Trophoblast cell (in vitro differentiated cells and primary cell): Measurements from ENCODE around the gene GADL1.
A peak's percentile ranks its signal among the peaks of the same experiment; 100 is the strongest.

Source experiments
- DNase-seq, 2 donors: peaks; one replicate each; pipeline ENCODE4 v3.0.0-alpha.2; 2016
- H2AFZ ChIP-seq: 2 replicates; pipeline ENCODE4 v1.6.1; 2013; ENCODE audit warnings: low read length, moderate library complexity, mild to moderate bottlenecking; ENCODE audit not compliant: insufficient read depth, poor library complexity
- H2AK5ac ChIP-seq: 2 replicates; pipeline ENCODE4 v1.6.1; 2013; ENCODE audit warnings: mild to moderate bottlenecking, low read length
- H2BK120ac ChIP-seq: 2 replicates; pipeline ENCODE4 v1.6.1; 2013; ENCODE audit warnings: low read length, mild to moderate bottlenecking, moderate library complexity; ENCODE audit not compliant: insufficient read depth, poor library complexity
- H2BK12ac ChIP-seq: 2 replicates; pipeline ENCODE4 v1.6.1; 2013; ENCODE audit warnings: mild to moderate bottlenecking, low read length, moderate library complexity
- H2BK5ac ChIP-seq: 2 replicates; pipeline ENCODE4 v1.6.1; 2013; ENCODE audit warnings: low read length, low read depth, moderate library complexity, mild to moderate bottlenecking; ENCODE audit not compliant: poor library complexity
- H3K14ac ChIP-seq: 2 replicates; pipeline ENCODE4 v1.6.1; 2013; ENCODE audit warnings: mild to moderate bottlenecking, low read length
- H3K18ac ChIP-seq: 2 replicates; pipeline ENCODE4 v1.6.1; 2013; ENCODE audit warnings: mild to moderate bottlenecking, low read length
- H3K23ac ChIP-seq: 2 replicates; pipeline ENCODE4 v1.6.1; 2013; ENCODE audit warnings: low read length
- H3K27ac ChIP-seq: 2 replicates; pipeline ENCODE4 v1.5.1; 2013; ENCODE audit warnings: low read depth, mild to moderate bottlenecking, inconsistent platforms, low read length, moderate library complexity
- H3K27me3 ChIP-seq: 2 replicates; pipeline ENCODE4 v1.6.1; 2013; ENCODE audit warnings: inconsistent platforms, mild to moderate bottlenecking, low read length, moderate library complexity; ENCODE audit not compliant: insufficient read depth
- H3K36me3 ChIP-seq, 2 experiments: 1 replicate in 1 of 2; 2 replicates in 1 of 2; pipeline ENCODE4 v1.6.1; 2013; ENCODE audit warnings: low read length in 2 of 2, mild to moderate bottlenecking in 2 of 2, moderate library complexity in 1 of 2; ENCODE audit not compliant: insufficient read depth in 2 of 2, control insufficient read depth in 1 of 2
- H3K4ac ChIP-seq: 2 replicates; pipeline ENCODE4 v1.6.1; 2013; ENCODE audit warnings: low read depth, mild to moderate bottlenecking, low read length, moderate library complexity
- H3K4me1 ChIP-seq, 2 experiments: 1 replicate in 1 of 2; 2 replicates in 1 of 2; pipeline ENCODE4 v1.6.1; 2013; ENCODE audit warnings: low read length in 2 of 2, mild to moderate bottlenecking in 2 of 2, moderate library complexity in 1 of 2; ENCODE audit not compliant: insufficient read depth in 2 of 2, control insufficient read depth in 1 of 2
- H3K4me2 ChIP-seq: 2 replicates; pipeline ENCODE4 v1.6.1; 2013; ENCODE audit warnings: inconsistent platforms, mild to moderate bottlenecking, low read length, moderate library complexity
- H3K4me3 ChIP-seq: 2 replicates; pipeline ENCODE4 v1.5.1; 2013; ENCODE audit warnings: mild to moderate bottlenecking, low read depth, low read length, inconsistent platforms
- H3K79me1 ChIP-seq: one replicate; pipeline ENCODE4 v1.6.1; 2013; ENCODE audit warnings: low read length
- H3K79me2 ChIP-seq: 2 replicates; pipeline ENCODE4 v1.6.1; 2013; ENCODE audit warnings: low read length, mild to moderate bottlenecking; ENCODE audit not compliant: control insufficient read depth, insufficient read depth, poor library complexity
- H3K9ac ChIP-seq: 2 replicates; pipeline ENCODE4 v1.6.1; 2013; ENCODE audit warnings: mild to moderate bottlenecking, low read length
- H3K9me3 ChIP-seq: 2 replicates; pipeline ENCODE4 v1.6.1; 2013; ENCODE audit warnings: low read depth, mild to moderate bottlenecking, control low read depth, inconsistent platforms, low read length; ENCODE audit not compliant: insufficient read depth
- H4K12ac ChIP-seq: 2 replicates; pipeline ENCODE4 v1.6.1; 2013; ENCODE audit warnings: low read depth, mild to moderate bottlenecking, low read length, moderate library complexity
- H4K8ac ChIP-seq: 2 replicates; pipeline ENCODE4 v1.6.1; 2013; ENCODE audit warnings: low read depth, mild to moderate bottlenecking, low read length, moderate library complexity
- H4K91ac ChIP-seq: one replicate; pipeline ENCODE4 v1.6.1; 2013; ENCODE audit warnings: low read depth, mild to moderate bottlenecking, low read length, moderate library complexity
- WGBS: extraction: QIAGEN DNeasy Blood & Tissue Kit; methylation state at CpG from one replicate; pipeline ENCODE4 v1.1.7; 2013; ENCODE audit warnings: missing lambda C conversion rate; ENCODE audit not compliant: insufficient read length, insufficient coverage; ENCODE audit errors: extremely low coverage; 5-methylcytosine and 5-hydroxymethylcytosine counted together

Gene GADL1

DNA sequence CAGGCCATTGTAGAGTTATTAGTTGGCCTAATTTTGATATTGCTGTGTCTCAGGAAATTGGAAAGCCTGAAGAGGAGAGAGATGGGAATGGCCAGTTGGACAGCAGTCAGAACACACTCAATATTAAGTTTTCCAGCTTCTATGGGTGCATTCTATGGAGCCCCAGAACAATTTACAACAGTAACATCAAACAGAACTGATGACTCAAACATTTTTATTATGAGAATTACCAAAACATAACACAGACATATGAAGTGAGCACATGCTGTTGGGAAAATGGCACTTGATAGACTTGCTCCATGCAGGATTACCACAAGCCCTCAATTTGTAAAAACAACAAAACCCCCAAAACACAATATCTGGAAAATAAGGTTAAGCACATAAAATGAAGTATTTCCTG, 104.3 kb downstream of the GADL1 start:
- no peak overlapping the region for H4K12ac ChIP-seq
- no peak overlapping the region for H3K4me3 ChIP-seq
- no peak overlapping the region for H3K9ac ChIP-seq

DNA sequence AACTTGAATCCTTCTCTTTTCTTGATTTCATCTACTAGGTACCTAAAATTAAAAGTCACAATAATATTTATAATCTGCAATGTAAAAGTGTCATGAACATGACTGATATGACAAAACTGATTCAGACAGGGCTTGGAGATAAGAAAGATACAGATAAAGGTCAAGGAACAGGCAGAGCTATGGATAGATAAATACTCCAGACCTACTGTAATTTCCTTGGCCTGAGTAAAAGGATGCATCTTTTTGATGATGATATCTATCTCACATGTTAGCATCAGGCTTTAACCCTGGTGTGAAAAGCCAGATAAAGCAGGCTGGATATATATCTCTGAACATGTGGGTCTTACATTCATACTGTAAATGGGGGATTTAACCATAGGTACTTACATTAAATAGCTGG, 108.1 kb downstream of the GADL1 start:
- Histone ChIP-seq H2AK5ac (no peak overlapping the region), H3K79me1 (no peaks in the 10 kb centered on the region), H3K4me2 (no peak overlapping the region), H3K23ac (no peak overlapping the region), H3K14ac (no peak overlapping the region), H2BK5ac (no peak overlapping the region), H4K12ac (no peak overlapping the region), H2BK12ac (no peak overlapping the region), H3K9ac (no peak overlapping the region), H4K91ac (no peak overlapping the region), H4K8ac (no peak overlapping the region), H3K36me3 (no peaks in the 10 kb centered on the region), H2AFZ (no peak overlapping the region), H3K4me1 (no peaks in the 10 kb centered on the region), H3K4me3 (no peak overlapping the region), H3K4ac (no peak overlapping the region), H3K79me2 (no peaks in the 10 kb centered on the region), H2BK120ac (no peak overlapping the region), H3K27ac (no peak overlapping the region), H3K18ac (no peak overlapping the region), H3K27me3 (no peaks in the 10 kb centered on the region), H3K9me3 (no peaks in the 10 kb centered on the region)
- no peak for DNase-seq

More for the DNA sequence above, 104.3 kb downstream of the GADL1 start:
- H3K23ac ChIP-seq = no peak overlapping the region
- H3K4ac ChIP-seq = no peak overlapping the region
- no peak overlapping the region for H2BK12ac ChIP-seq
- H4K8ac ChIP-seq = no peak overlapping the region
- no peaks in the 10 kb centered on the region for H3K27me3 ChIP-seq
- no peaks in the 10 kb centered on the region for H3K4me1 ChIP-seq
- no peak overlapping the region for H2AFZ ChIP-seq
- H3K18ac ChIP-seq = no peak overlapping the region
- H4K91ac ChIP-seq = no peak overlapping the region
- no peak for DNase-seq
- H3K4me2 ChIP-seq = no peak overlapping the region
- no peak overlapping the region for H3K27ac ChIP-seq
- H3K79me2 ChIP-seq = no peaks in the 10 kb centered on the region
- no peak overlapping the region for H3K14ac ChIP-seq
- no peak overlapping the region for H2BK120ac ChIP-seq
- H3K36me3 ChIP-seq = no peaks in the 10 kb centered on the region
- no peak overlapping the region for H2BK5ac ChIP-seq
- no peaks in the 10 kb centered on the region for H3K79me1 ChIP-seq
- H3K9me3 ChIP-seq = no peaks in the 10 kb centered on the region
- H2AK5ac ChIP-seq = no peak overlapping the region

GRCh38 chr3:30779686-30780287, 114.7 kb downstream of the GADL1 start:
- no peaks in the 10 kb centered on the region for H3K79me1 ChIP-seq
- no peak overlapping the region for H3K14ac ChIP-seq
- H2AFZ ChIP-seq = no peak overlapping the region
- no peak overlapping the region for H4K91ac ChIP-seq
- no peak overlapping the region for H3K4ac ChIP-seq
- H3K4me3 ChIP-seq = no peak overlapping the region
- no peak overlapping the region for H3K9ac ChIP-seq
- no peak overlapping the region for H3K18ac ChIP-seq
- H4K8ac ChIP-seq = no peak overlapping the region
- H3K4me2 ChIP-seq = no peak overlapping the region
- no peak overlapping the region for H4K12ac ChIP-seq
- H2AK5ac ChIP-seq = no peak overlapping the region
- no peaks in the 10 kb centered on the region for H3K4me1 ChIP-seq
- no peak overlapping the region for H2BK5ac ChIP-seq
- H2BK120ac ChIP-seq = no peak overlapping the region
- no peaks in the 10 kb centered on the region for H3K9me3 ChIP-seq
- H3K27me3 ChIP-seq = no peaks in the 10 kb centered on the region
- no peak overlapping the region for H3K27ac ChIP-seq
- no peaks in the 10 kb centered on the region for H3K79me2 ChIP-seq
- no peak overlapping the region for H3K23ac ChIP-seq
- no CpG with 5 or more reads among the region's 1 CpG for WGBS
- no peak overlapping the region for H2BK12ac ChIP-seq
- DNase-seq = peak; percentile 19 to 65
- H3K36me3 ChIP-seq = no peaks in the 10 kb centered on the region

- Histone ChIP-seq H3K79me1 (no peaks in the 10 kb centered on the region), H3K27me3 (no peaks in the 10 kb centered on the region), H3K4me1 (no peaks in the 10 kb centered on the region), H4K12ac (no peak overlapping the region), H3K9ac (no peak overlapping the region), H2BK120ac (no peak overlapping the region), H3K27ac (no peak overlapping the region), H2AK5ac (no peak overlapping the region), H3K4me3 (no peak overlapping the region), H4K91ac (no peak overlapping the region), H3K36me3 (no peaks in the 10 kb centered on the region), H3K79me2 (no peaks in the 10 kb centered on the region), H3K14ac (no peak overlapping the region), H3K23ac (no peak overlapping the region), H2BK12ac (no peak overlapping the region), H3K9me3 (no peaks in the 10 kb centered on the region), H3K4me2 (no peak overlapping the region), H3K4ac (no peak overlapping the region), H2BK5ac (no peak overlapping the region), H3K18ac (no peak overlapping the region), H2AFZ (no peak overlapping the region), H4K8ac (no peak overlapping the region)
- no CpG with 5 or more reads among the region's 3 CpGs for WGBS
- DNase-seq = no peak
These were observed 115.5 kb downstream of the GADL1 start for GRCh38 chr3:30778933-30779332.
